DOHH2 (cell line): ENCODE results near the gene AKR1B1.

Experiments
- H3F3A ChIP-seq: fragments of 200-600 bp; sonication (generic), shearing (Covaris generic); 2 replicates; pipeline ENCODE4 v1.6.0; 2016; ENCODE audit warnings: antibody characterized with exemption, mild to moderate bottlenecking; ENCODE audit not compliant: control insufficient read depth, insufficient read depth
- H3K27ac ChIP-seq: fragments of 200-600 bp; sonication (generic); 2 replicates; pipeline ENCODE4 v1.5.1; 2014; ENCODE audit warnings: low read depth, mild to moderate bottlenecking, low read length, moderate library complexity
- H3K27me3 ChIP-seq: fragments of 200-600 bp; sonication (generic); 2 replicates; pipeline ENCODE4 v1.6.1; 2014; ENCODE audit warnings: mild to moderate bottlenecking, low read length, mixed read lengths; ENCODE audit not compliant: control insufficient read depth
- H3K36me3 ChIP-seq: fragments of 200-600 bp; sonication (generic); 2 replicates; pipeline ENCODE4 v1.6.1; 2014; ENCODE audit warnings: mild to moderate bottlenecking, low read length, moderate library complexity, mixed read lengths; ENCODE audit not compliant: control insufficient read depth
- H3K4me1 ChIP-seq: fragments of 200-600 bp; sonication (generic); 2 replicates; pipeline ENCODE4 v1.6.1; 2014; ENCODE audit warnings: mild to moderate bottlenecking, low read length, mixed read lengths; ENCODE audit not compliant: control insufficient read depth
- H3K4me2 ChIP-seq: fragments of 200-600 bp; sonication (generic); 2 replicates; pipeline ENCODE4 v1.6.0; 2014; ENCODE audit warnings: mild to moderate bottlenecking, low read length, moderate library complexity
- H3K4me3 ChIP-seq: fragments of 200-600 bp; sonication (generic); 2 replicates; pipeline ENCODE4 v1.5.1; 2014; ENCODE audit warnings: mild to moderate bottlenecking, low read length, mixed read lengths
- H3K79me2 ChIP-seq: fragments of 200-600 bp; sonication (generic); 2 replicates; pipeline ENCODE4 v1.6.1; 2014; ENCODE audit warnings: mild to moderate bottlenecking, low read length, mixed read lengths; ENCODE audit not compliant: control insufficient read depth
- H3K9me2 ChIP-seq: fragments of 200-600 bp; sonication (generic); replicated peaks from 2 replicates; pipeline ENCODE4 v1.6.1; 2014; ENCODE audit warnings: mild to moderate bottlenecking, low read length, mixed read lengths; ENCODE audit not compliant: control insufficient read depth
- H3K9me3 ChIP-seq: fragments of 200-600 bp; sonication (generic); 2 replicates; pipeline ENCODE4 v1.6.1; 2014; ENCODE audit warnings: antibody characterized with exemption, low read length, mixed read lengths; ENCODE audit not compliant: control insufficient read depth, insufficient read depth
- H4K20me1 ChIP-seq: fragments of 200-600 bp; sonication (generic); 2 replicates; pipeline ENCODE4 v1.6.0; 2014; ENCODE audit warnings: low read depth, mild to moderate bottlenecking, antibody characterized with exemption, low read length, moderate library complexity; ENCODE audit not compliant: control insufficient read depth, insufficient read depth
- CTCF ChIP-seq: fragments of 200-600 bp; sonication (generic); IDR thresholded peaks from one replicate; pipeline ENCODE4 v1.5.1; 2014; ENCODE audit warnings: antibody characterized with exemption, mild to moderate bottlenecking, low read depth, low read length; ENCODE audit not compliant: poor library complexity, severe bottlenecking
- EZH2phosphoT487 ChIP-seq: fragments of 200-600 bp; sonication (generic); IDR thresholded peaks from 2 replicates; pipeline ENCODE4 v1.6.1; 2017; ENCODE audit warnings: borderline replicate concordance, mild to moderate bottlenecking, antibody characterized with exemption, low read length, moderate library complexity, mixed read lengths

The AKR1B1 gene

GRCh38 chr7:134462337-134462925 is 3.5 kb upstream of the AKR1B1 start:
- Histone ChIP-seq H4K20me1 (peaks cover 7% of the 10 kb centered on the region; the same call in 1 of the 2 replicates), H3K9me2 (no peaks in the 10 kb centered on the region; the same call in 1 of the 2 replicates), H3K9me3 (peaks cover 20% of the 10 kb centered on the region), H3K79me2 (peaks cover 14% of the 10 kb centered on the region), H3K27ac (no peak overlapping the region), H3K36me3 (peaks cover 4% of the 10 kb centered on the region), H3K4me3 (no peak overlapping the region), H3K4me1 (peaks cover 17% of the 10 kb centered on the region), H3F3A (no peaks in the 10 kb centered on the region), H3K27me3 (no peaks in the 10 kb centered on the region), H3K4me2 (no peak overlapping the region)
- TF ChIP-seq CTCF (no peak), EZH2phosphoT487 (no peak)

GRCh38 chr7:134461916-134462315 is 3.0 kb upstream of the AKR1B1 start:
- no peak overlapping the region for H3K4me2 ChIP-seq
- no peak overlapping the region for H3K27ac ChIP-seq
- peaks cover 9% of the 10 kb centered on the region for H3K36me3 ChIP-seq
- peaks cover 20% of the 10 kb centered on the region for H3K9me3 ChIP-seq
- peaks cover 22% of the 10 kb centered on the region for H3K4me1 ChIP-seq
- peaks cover 19% of the 10 kb centered on the region for H3K79me2 ChIP-seq
- no peaks in the 10 kb centered on the region for H3F3A ChIP-seq
- H3K27me3 ChIP-seq: no peaks in the 10 kb centered on the region
- peaks cover 10% of the 10 kb centered on the region; the same call in 1 of the 2 replicates for H4K20me1 ChIP-seq
- no peak overlapping the region for H3K4me3 ChIP-seq
- no peak for TF ChIP-seq EZH2phosphoT487
- H3K9me2 ChIP-seq: no peaks in the 10 kb centered on the region; the same call in 1 of the 2 replicates

- H3K9me2 ChIP-seq: no peaks in the 10 kb centered on the region; the same call in 1 of the 2 replicates
- H4K20me1 ChIP-seq: peaks cover 10% of the 10 kb centered on the region; the same call in 1 of the 2 replicates
- peaks cover 25% of the 10 kb centered on the region for H3K36me3 ChIP-seq
- no peak overlapping the region for H3K27ac ChIP-seq
- peak overlapping the region; percentile 85; the same call in 1 of the 2 replicates for H3K4me2 ChIP-seq
- H3K79me2 ChIP-seq: peaks cover 39% of the 10 kb centered on the region
- peaks cover 24% of the 10 kb centered on the region for H3K4me1 ChIP-seq
- no peaks in the 10 kb centered on the region for H3K27me3 ChIP-seq
- no peak for TF ChIP-seq EZH2phosphoT487
- no peak for TF ChIP-seq CTCF
- H3K4me3 ChIP-seq: no peak overlapping the region
- no peaks in the 10 kb centered on the region for H3F3A ChIP-seq
- H3K9me3 ChIP-seq: peaks cover 16% of the 10 kb centered on the region
Measured at GRCh38 chr7:134459981-134460380, 1.1 kb upstream of the AKR1B1 start.

GRCh38 chr7:134458341-134458805 is 527 bp downstream of the AKR1B1 start:
- Histone ChIP-seq H3K9me2 (no peaks in the 10 kb centered on the region; the same call in 1 of the 2 replicates), H3K9me3 (peaks cover 7% of the 10 kb centered on the region; the same call in 1 of the 2 replicates), H3K4me1 (peaks cover 31% of the 10 kb centered on the region), H3K36me3 (peaks cover 40% of the 10 kb centered on the region), H3K4me2 (peak overlapping the region; percentile 85), H3K79me2 (peaks cover 55% of the 10 kb centered on the region), H3K27ac (peak overlapping the region; percentile 49), H3K27me3 (no peaks in the 10 kb centered on the region), H3K4me3 (peak overlapping the region; percentile 87), H4K20me1 (peaks cover 21% of the 10 kb centered on the region; the same call in 1 of the 2 replicates), H3F3A (no peaks in the 10 kb centered on the region)
- peak; percentile 87 for TF ChIP-seq CTCF
- TF ChIP-seq EZH2phosphoT487: no peak
